Hypothalamus (tissue), 51 donors: Measurements from ENCODE around the gene SCN8A.

ENCODE experiments used
- DNase-seq, 51 donors: peaks; one replicate each; lab custom pipeline; 2025; lab: John Stamatoyannopoulos, UW

Gene SCN8A

DNA sequence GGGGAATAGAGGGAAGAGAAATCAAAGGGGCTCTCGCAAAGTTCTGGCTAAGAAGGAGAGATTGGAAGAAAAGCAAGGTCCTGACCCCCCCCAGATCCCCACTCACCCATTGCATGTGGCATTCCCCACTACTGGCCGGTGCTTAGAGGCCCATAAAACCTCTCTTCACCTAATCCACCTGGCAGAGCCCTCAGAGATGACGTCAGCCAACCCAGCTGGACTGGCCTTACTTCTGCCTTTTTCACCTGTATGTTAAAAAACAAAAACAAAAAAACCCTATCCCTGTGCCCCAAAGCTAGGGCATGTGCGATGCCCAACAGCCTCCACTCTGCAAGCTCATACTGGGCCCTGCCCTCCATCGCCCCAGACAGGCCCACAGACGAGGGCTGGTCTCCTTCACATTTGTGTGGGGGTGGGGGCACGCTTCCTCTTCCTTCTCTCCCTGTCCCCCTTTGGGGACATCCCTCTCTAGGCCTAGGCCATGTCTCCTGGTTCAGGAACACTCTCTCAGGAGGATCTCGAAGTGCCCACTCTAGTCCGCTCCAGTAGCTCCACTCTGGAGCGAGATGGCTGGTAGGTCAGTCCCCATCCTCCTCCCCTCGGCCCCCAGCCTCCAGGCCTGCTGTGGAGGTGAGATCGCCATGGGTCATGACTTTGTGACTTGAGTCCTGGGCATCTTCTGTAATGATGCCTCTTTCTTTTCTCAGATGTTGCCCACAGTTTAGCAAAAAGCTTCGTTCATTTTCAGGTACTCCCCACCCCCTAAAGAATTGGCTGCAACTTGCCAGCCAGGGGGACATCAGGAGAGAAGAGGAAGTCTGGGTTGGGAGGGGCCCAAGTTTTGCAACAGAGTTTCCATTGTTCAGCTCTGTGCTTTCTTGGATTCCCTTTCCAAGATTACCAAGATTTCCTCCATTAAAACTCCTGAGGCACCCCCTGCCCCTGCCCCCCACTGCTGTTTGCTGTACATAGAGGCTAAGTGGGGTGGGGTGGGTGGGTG is 220.5 kb downstream of the SCN8A start:
- no peak for DNase-seq

DNA sequence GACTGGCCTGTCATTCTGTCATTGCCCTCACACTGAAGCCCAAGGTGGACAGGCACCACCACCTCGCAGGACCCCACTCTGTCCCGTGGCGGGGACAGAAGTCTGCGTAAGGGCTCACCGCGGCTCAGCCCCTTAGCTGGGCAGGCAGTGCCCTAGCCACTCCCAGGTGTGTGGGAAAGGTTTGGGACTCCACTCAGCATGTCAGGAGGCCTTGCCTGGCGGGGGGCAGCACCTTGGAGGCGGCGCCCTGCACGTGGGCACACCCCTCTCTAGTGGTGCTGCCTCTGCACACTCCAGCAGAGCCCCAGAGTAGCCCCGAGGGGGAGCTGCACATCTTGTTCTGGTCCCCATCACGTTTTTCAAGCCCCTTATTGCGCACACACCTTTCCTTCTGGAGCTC is 221.8 kb downstream of the SCN8A start:
- DNase-seq = no peak

DNA sequence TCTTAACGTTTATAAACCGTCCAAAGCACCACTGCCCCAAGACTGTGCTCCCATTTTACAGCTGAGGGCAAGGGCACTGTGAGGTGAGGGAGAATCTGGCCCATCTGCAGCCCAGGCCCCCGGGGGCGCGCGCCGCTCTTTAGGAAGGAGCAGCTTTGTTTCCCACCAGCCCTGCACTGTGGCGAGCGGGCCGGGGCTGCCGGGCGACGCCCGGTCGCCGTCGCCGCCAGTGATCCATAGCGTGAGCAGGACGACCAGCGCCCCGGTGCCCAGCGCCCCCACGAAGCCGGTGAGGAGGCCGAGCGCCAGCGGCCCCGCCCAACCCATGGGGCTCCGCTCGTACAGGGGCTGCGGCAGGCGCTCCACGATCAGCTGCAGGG is 222.9 kb downstream of the SCN8A start:
- peak in 2 of 51 donors; percentile 45 to 65 for DNase-seq

DNA sequence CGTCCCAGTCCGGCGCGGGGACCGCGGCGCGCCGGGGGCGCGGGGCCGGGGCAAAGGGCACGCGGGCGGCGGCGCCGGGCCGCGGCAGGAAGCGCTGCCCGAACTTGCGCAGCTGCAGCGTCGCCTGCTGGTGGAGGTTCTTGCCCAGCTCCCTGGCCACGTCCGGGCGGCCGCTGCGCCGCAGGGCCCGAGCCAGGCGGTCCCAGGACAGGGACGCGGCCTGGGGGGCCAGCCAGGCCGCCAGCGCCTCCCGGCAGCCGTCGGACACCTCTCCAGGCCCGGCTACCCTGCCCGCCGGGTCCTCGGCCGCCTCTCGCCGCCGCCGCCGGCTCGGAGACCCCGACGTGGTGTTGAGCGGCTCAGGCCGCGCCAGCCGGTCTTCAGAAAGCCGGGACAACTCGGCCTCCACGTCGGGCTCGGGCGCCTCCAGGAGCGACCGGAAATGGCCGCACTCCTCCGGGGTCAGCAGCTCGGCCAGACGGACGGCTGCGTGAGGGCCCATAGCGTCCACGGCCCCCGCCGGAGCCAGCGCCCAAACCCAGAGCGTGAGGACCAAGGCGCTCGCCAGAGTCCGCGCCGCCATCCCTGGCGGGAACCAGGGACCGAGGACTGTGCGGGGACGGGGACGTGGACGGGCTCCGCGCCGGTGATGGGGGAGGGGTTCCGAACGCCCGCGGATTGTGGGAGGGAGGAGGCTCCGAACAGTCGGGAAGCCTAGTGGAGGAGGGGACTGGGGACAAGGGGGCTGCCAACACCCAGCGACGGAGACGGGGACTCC is 223.5 kb downstream of the SCN8A start:
- DNase-seq = peak in 43 of 51 donors; percentile 8 to 78 (median 47)

DNA sequence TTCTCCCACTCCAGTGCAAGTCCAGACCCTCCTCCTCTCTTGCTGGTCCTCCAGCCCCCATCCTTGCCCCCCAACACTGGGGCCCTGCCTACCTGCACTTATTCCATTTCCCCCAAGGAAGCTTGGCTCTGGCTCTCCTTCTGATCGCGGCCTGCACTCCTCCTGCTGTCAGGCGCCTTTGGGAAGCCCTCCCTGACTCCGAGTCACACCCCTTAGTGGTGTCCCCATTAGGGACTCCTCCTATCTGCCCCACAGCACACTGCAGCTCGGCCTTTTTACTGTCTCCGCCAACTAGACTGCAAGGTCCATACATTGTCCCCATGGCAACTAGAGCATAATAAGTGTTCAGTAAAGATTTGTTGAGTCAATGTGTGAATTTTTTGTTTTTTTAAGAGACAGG is 224.5 kb downstream of the SCN8A start:
- no peak for DNase-seq

DNA sequence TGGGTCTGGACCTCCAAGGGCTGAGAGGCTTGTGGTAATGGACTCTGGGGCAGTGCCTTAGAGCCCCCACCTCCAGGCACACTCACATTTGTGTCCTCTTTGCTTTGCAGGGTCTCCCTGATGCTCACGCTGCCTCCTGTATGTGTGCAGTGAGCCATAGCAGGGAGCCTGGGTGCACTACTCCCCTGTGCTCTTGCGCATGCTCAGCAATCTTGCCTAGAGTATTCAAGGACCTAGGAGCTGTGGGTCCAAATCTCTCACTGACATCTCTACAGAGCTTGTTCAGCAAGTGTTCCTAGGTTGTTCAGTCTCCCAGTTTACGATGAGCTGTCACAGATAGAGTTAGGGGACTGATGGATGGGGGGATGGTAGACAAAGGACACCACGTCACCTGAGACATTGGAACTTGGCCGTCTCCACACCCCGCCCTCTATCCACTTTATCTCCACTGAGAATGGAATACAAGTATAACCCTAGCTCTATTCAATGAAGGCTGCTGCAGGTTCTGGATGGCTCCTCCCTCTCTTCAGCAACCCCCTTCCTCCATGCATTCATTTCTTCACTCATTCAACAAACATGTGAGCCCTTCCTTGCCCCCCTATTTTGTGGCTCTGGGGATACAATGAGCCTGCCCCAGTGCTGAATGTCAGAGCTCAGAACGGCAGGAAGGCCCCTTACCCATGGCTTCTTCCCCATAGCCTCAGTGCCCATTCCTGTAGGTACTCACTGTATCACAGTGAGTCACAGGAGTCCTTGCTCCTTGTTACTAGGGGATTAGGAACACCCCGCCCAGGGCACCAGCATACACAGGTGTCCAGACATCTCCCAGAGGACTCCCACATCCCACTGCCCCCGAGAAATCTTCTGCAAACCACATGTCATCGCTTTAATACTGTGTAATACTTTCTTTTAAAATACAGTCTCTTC is 226.3 kb downstream of the SCN8A start:
- no peak for DNase-seq

DNA sequence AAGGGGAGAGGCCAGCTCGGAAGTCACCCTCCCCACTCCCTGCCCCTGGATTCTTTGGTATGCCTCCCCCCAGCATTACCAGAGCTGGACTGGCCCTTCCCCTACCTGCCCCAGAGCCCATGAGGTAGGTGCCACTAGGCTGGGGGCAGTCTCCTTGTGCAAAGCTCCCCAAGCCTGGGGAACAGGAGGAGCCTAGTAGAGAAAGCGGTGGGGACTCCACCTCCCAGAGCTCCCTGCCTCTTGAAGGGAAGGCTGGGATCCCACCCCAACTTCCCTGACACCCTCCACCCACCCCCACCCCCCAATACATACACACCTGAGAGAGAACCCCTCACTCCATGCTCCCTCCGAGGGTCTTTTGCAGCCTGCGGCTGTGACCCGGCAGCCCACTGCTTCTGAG is 227.1 kb downstream of the SCN8A start:
- no peak for DNase-seq

DNA sequence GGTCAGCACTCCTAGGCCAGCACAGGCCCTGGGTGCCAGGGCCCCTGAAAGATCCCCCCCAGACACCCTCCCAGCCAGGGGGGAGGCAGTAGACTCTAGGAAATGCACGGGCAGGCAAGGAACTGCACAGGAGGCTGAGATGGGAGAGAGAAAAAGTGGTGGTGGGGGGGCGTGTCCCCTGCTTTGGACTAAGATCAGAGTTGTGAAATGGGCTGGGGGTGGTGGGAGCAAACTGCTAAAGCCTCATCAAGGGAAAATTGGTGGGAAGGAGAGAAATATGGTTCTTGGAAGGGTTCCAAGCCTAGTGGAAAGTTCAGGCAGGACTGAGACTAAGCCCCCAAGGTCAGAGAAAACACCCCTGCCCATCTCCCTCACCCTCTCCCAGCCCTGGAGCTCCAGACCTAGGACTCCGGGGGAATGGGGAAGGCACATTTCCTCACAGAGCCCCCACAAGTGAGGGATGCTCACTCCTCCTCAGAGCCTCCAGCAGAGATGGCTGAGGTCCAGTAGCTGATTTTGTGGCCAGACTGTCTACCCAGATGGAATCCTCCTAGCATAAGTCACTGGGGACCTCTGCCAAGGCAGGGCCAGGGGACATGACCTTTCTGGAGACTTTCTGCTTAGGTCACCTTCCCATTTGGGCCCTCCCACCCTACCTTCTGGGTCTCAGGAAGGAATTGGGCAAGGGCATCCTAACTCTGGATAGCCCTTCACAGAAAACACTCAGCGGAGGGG is 227.7 kb downstream of the SCN8A start:
- no peak for DNase-seq

DNA sequence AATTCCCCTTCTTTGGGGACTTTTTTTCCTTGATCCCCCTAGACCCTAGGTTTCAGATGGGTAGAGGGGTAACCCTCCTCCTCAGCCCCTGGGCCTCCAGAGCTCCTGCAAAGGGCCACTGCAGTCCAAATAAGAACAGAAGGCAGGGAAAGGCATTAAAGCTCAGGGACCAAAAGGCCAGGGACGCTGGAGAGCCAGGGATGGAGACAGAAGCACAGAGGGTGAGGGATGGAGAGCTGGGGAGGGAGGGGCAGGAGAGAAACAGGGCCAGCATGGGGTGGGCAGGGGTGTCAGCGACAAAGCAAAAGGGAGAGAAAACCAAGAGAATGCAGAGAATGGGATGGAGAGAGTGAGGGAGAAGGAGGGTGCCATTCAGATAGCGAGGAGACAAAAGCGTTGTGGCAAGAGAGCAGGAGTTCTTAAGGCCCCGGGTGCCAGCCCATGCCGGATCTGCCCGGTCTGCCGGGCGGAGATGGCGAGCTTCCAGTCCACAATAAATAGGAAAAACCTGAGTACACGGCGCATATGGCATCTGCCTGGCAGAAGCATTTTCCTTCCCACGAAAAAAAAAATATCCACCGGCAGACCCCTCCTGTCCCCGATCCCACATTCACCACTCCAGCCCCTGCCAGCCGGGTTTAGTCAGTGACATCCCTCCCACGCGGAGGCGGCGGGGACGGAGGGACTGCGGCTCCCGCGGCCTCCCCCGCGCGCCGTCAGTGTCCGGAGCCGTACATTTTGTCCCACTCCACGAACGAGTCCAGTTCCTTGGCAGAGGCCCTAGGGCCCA is 228.9 kb downstream of the SCN8A start:
- DNase-seq = peak in 16 of 51 donors; percentile 13 to 75 (median 44)

DNA sequence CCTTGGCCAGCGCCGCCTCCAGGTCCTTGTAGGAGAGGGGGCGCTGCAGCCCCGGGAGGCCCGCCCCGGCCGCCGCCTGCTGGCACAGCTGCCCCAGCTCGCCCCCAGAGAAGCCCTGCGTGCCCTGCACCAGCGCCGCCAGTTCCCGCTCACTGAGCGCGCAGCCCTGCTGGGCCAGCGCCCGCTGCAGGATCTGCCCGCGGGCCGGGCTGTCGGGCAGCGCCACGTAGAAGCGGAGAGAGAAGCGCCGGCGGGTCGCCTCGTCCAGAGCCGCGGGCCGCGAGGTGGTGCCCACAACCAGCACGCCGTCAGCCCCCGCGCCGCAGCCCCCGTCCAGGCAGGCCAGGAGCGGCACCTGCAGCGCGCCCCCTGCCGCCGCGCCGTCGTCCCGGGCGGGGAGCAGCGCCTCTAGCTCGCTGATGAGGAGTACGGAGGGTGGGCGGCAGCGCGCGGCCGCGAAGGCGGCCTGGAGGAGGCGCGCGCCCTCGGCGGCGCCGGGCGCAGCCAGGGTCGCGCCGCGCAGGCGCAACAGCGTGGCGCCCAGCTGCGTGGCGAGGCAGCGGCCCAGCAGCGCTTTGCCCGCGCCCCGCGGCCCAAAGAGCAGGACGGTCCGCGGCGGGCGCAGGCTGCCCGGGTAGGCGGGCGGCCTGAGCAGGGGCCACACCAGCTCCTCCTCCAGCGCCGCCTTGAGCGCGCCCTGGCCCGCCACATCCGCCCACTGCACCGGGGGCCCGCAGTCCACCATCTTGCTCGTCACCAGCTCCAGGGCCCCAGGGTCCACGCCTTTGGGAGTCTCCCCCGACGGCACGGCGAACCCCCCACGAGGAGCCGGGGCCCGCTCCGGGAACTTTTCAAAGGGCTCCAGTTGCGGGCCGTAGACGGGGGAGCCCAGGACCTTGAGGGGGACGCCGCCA is 229.8 kb downstream of the SCN8A start:
- peak in 45 of 51 donors; percentile 8 to 75 (median 43) for DNase-seq

DNA sequence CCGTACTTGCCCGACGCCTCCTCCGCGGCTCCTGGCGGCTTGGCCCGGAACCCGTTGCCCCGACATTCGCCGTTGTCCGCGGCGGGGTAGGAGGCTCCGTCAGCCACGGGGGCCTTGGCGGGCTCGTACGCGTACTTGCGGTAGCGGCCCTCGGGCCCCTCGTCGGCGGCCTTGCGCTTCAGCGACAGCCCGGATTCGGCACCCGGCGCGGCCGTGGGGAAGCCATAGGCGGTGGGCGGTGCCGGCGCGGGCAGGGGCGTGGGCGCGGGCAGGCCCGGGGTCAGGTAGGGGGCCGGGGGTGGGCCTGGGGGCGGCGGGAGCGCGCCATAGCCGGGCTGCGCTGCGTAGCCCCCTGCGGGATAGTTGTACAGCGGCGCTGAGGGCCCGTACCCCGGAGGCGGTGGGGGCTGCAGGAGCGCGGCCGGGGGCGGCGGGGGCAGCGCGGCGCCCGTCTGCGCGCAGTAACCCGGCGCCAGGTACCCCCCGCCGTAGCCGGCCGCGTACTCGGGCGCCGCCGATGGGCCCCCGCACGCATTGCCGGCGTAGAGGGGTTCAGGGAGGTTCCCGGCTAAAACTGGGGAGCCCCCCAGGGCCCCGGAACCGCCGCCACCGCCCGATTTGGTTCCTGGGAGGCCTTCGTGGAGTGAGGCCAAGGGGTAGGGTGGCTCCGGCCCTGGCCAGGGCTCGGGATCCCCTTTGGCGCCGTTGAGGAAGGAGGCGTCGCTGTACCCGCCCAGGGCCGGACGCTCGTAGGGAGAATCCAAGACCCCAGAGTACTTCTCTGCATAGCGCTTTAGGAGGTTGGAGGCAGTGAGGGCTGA is 230.6 kb downstream of the SCN8A start:
- DNase-seq = peak in 3 of 51 donors; percentile 12 to 32 (median 26)

DNA sequence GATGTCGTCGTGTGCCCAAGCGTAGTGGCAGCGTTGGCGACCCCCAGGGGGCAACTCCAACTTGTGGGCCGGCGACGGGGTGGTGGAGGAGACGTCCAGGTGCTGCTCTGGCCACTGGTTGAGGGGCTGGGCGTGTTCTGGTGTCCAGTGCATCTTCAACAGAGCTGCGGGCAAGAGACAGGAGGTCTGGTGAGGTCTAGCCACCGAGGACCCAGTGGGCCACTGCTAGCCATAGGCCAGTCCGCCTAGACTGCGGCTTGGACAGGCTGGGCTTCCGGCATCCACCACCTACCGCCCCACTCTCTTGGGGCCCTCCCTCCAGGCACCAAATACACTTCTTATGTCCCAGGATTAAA is 231.2 kb downstream of the SCN8A start:
- DNase-seq = no peak

DNA sequence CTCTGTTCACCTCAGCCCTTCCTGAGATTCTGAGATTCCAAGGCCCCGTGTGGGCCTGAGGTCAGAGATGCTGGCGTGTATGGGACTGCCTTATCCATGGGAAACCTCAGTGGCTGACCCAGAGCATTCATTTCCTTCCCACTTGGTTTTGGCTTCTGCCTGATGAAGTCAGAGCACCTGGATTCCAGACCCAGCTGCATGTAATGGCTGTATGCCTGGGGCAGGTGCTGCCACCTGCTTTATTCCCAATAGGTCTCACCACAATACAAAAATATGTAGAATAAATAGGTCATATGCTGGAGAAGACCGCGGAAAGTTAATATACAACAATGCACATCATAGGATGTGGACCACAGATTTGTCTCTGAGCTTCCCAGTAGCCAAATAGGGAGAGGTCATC is 231.9 kb downstream of the SCN8A start:
- DNase-seq = no peak

DNA sequence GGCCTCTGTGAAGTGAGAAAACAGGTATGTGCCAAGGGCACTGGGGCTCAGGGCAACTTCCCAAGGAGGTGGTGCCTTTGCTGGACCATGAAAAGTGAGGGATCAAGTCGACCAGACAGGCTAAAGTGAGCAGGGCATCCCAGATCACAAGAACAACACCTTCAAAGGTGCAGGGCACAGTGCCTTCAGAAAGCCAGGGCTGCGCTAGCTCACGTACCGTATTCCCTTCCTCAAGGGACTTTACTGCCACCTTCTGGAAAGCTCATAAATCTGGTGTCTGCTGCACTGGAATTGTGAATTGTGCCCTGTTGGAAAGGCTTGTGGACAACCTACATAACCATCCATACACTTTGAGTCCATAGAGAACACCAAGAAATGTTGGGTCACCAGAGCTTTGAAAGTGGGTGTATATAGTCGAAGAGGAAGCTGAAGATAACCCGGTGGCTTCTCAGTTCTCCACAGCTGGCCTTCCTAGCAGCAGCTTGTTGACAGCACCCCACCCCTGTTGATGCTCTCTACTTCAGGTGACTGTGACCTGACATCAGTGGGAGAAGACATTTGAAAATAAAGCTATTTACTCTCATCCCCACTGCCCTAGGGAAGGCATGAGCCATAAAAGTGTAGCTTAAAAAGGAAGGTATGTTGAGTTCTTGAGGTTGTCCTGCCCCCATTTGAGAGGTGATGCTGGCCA is 233.0 kb downstream of the SCN8A start:
- DNase-seq = peak in 20 of 51 donors; percentile 9 to 56 (median 26)

DNA sequence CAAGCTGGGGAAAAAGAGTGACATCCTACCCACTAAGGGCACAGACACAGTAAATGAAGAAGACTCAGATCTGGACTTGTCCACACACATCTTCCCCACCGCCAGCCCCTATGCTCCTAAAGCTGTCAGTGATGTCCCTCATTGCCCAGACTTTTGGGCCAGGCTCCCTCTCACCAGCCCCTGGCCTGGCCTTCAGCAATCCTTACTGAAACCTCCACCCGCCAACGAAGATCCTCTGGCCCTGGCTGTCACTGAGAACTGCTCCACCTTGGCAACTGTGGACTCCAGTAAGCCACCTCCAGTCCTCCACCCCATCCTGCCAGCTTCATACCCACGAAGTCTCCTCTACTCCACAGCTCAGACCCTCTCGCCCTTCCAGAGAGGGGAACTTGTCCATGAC is 234.2 kb downstream of the SCN8A start:
- no peak for DNase-seq

DNA sequence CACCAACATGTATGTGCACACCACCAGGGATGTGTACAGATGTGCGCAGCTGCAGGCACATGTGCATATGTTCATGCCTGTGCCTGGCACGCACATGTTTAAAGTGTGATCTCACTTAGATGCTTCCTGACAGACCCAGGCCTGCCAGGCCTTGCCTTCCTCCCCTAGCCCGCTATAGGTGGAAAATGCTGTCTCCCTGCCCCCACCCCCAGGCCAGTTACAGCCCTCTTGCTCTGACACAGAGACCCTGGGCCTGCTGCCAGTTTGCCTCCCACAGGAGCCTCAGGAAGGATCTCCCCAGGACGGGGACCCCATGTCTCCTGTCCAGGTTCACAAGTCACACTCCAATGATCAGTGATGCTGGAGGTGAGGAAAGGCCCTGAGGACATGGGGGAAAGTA is 235.8 kb downstream of the SCN8A start:
- no peak for DNase-seq
